AG04449 (cell line): ENCODE results near the gene RAX.
"Not testable (repeated sequence)": the region's sequence is repeated elsewhere in the genome, so short reads cannot be mapped to it uniquely, and the experiment has no call there.

ENCODE experiments used
- CTCF ChIA-PET: fragments of 350-600 bp; formaldehyde crosslinking; extraction: SDS; loops from one replicate; lab custom pipeline; 2021; ENCODE audit warnings: antibody characterized with exemption; lab: Yijun Ruan, JAX
- POLR2A ChIA-PET: fragments of 400-600, 350-600 bp; formaldehyde crosslinking; extraction: SDS; loops from one replicate; lab custom pipeline; 2020; ENCODE audit warnings: antibody characterized with exemption, inconsistent platforms; lab: Yijun Ruan, JAX
- DNase-seq: peaks from one replicate; pipeline ENCODE4 v3.0.0-alpha.2; 2010; ENCODE audit warnings: low read depth, low spot score
- H3K4me3 ChIP-seq: 2 replicates; pipeline ENCODE4 v1.5.1; 2011; ENCODE audit warnings: low read depth, mild to moderate bottlenecking, control low read depth, low read length
- TF ChIP-seq, protein P1 (sequence below): IDR thresholded peaks from one replicate; pipeline ENCODE4 v1.5.1; 2011; ENCODE audit warnings: mild to moderate bottlenecking, moderate library complexity, low read length, control low read depth, inconsistent platforms; ENCODE audit not compliant: insufficient read depth; ENCODE audit errors: missing control alignments

RAX gene

DNA sequence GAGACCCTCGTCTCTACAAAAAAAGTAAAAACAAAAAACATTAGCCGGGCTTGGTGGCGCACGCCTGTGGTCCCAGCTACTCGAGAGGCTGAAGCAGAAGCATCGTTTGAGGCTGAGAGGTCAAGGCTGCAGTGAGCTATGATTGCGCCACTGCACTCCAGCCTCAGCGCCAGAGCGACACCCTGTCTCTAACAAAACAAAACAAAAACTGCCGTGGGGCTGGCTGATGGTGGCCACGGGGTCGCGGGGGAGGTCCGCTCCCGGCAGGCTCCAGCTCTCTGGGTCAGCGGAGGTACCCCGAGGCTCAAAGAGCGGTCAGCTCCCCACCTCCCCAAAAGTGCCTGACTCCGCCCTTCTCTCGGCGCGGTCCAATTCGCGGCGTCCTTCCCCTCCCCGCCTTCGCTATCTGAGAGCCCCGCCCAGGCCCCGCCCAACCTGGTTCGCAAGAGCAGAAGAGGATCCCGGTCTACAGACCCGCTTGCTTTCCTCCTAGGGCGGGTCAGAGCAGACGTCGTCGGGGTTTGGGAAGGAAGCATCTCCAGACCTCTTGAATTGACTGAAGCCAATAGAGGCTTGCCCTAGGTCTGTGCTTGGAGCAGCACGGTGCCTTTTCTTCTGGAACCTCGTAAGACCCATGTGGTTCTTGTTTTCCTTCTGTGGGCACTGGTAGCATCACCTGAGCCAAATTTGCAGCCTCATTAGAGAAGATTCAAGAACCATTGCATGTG, 7.8 kb downstream of the RAX start:
- ChIA-PET CTCF (interaction anchor here (1.0 to 6.1 kb wide), 3 partner anchors 11 to 137 kb away, joined by 4 to 29 read pairs (median 11); no protein-coding TSS in a partner anchor), POLR2A (no interaction called here)
- DNase-seq: no peak
- TF ChIP-seq, protein P1, sequence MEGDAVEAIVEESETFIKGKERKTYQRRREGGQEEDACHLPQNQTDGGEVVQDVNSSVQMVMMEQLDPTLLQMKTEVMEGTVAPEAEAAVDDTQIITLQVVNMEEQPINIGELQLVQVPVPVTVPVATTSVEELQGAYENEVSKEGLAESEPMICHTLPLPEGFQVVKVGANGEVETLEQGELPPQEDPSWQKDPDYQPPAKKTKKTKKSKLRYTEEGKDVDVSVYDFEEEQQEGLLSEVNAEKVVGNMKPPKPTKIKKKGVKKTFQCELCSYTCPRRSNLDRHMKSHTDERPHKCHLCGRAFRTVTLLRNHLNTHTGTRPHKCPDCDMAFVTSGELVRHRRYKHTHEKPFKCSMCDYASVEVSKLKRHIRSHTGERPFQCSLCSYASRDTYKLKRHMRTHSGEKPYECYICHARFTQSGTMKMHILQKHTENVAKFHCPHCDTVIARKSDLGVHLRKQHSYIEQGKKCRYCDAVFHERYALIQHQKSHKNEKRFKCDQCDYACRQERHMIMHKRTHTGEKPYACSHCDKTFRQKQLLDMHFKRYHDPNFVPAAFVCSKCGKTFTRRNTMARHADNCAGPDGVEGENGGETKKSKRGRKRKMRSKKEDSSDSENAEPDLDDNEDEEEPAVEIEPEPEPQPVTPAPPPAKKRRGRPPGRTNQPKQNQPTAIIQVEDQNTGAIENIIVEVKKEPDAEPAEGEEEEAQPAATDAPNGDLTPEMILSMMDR: no peak
- peak overlapping the region; percentile 42 for H3K4me3 ChIP-seq

DNA sequence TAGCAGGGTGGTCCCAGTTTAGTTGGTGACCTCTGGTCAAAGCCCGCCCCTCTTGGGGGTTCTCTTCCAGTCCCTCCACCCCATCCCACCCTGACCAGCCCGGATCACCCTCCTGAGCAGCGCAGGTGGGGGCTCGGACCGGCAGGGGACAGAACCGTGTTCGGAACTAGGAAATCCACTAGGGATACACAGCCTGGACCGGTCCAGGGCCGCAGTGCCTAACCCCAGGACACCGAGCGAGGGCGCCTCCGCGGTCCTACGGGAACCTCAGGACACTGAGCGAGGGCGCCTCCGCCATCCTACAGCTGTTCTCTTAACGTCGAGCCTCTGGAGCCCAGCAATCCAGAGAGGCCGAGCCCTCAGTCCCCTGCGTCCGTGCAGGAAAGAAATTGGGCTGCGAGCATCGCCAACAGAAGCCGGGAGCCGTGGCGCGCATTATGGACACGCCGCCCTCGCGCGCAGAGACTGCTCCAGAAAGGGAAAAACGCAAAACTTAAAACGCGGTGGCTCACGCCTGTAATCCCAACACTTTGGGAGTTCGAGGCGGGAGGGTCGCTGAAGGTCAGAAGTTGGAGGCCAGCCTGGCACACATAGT, 8.5 kb downstream of the RAX start:
- DNase-seq: no peak
- TF ChIP-seq, protein P1: no peak
- ChIA-PET CTCF (interaction anchor here (1.3 to 6.1 kb wide), 5 partner anchors 7 to 432 kb away, joined by 3 to 29 read pairs (median 11); partner anchors contain the start of gene CCBE1), POLR2A (interaction anchor here (1.0 kb wide), 1 partner anchor 95 kb away, joined by 3 read pairs; no protein-coding TSS in a partner anchor)
- H3K4me3 ChIP-seq: no peak overlapping the region

DNA sequence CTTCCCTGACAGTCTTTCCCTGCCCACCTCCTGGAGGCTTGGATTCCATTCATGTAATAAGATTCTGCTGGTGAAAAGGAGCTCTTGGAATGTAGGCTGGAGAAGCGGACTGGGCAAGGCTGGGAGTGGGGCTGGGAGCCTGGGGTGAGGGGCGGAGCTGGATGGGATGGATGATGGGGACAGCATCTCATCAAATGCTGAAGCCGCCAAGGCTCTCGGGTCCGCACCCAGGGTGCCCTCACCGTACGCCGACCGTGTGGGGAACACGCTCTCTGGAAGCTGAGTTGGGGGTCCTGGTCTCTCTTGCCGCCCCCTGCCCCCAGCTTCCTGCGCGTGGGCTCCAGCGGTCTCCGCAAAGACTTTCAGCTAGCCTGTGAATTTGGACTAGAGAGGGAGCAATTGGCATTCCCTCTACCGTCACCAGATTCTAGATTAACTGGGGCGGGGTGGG, 9.1 kb downstream of the RAX start:
- DNase-seq: no peak
- no peak overlapping the region for H3K4me3 ChIP-seq
- TF ChIP-seq, protein P1: no peak
- POLR2A ChIA-PET: interaction anchor here (1.0 kb wide), 1 partner anchor 95 kb away, joined by 3 read pairs; no protein-coding TSS in a partner anchor
- CTCF ChIA-PET: interaction anchor here (1.1 to 6.1 kb wide), 6 partner anchors 8 to 433 kb away, joined by 3 to 29 read pairs (median 4); partner anchors contain the start of gene CCBE1

DNA sequence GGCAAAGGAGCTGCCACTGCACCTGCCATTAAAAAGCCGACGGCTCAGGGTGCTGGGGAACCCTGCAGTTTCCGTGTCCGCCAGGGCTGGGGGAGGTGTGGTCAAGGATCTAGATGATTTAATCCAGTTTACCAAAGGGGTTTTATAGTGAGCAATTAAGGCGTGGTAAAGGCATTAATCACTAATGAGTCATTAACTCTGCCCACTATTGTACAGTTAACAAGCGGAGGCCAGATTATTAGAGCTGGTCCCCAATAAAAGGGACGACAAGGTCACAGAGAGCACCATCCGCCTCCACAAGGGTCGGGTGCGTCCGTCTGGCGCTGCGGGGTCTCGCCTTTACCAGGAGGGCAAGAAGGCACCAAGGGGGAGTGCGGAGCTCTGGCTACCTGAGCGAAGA, 9.6 kb downstream of the RAX start:
- POLR2A ChIA-PET: interaction anchor here (1.0 kb wide), 1 partner anchor 96 kb away, joined by 3 read pairs; no protein-coding TSS in a partner anchor
- DNase-seq: no peak
- no peak overlapping the region for H3K4me3 ChIP-seq
- CTCF ChIA-PET: interaction anchor here (1.1 to 6.1 kb wide), 7 partner anchors 8 to 433 kb away, joined by 3 to 29 read pairs (median 3); partner anchors contain the start of gene CCBE1
- TF ChIP-seq, protein P1: no peak

DNA sequence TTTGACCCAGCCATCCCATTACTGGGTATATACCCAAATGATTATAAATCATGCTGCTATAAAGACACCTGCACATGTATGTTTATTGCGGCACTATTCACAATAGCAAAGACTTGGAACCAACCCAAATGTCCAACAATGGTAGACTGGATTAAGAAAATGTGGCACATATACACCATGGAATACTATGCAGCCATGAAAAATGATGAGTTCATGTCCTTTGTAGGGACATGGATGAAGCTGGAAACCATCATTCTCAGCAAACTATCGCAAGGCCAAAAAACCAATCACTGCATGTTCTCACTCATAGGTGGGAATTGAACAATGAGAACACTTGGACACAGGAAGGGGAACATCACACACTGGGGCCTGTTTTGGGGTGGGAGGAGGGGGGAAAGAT, 11.0 kb downstream of the RAX start:
- CTCF ChIA-PET: interaction anchor here (1.4 to 2.4 kb wide), 2 partner anchors 13 to 15 kb away, joined by 3 to 21 read pairs; no protein-coding TSS in a partner anchor
- POLR2A ChIA-PET, H3K4me3 ChIP-seq, DNase-seq: not testable (repeated sequence)

DNA sequence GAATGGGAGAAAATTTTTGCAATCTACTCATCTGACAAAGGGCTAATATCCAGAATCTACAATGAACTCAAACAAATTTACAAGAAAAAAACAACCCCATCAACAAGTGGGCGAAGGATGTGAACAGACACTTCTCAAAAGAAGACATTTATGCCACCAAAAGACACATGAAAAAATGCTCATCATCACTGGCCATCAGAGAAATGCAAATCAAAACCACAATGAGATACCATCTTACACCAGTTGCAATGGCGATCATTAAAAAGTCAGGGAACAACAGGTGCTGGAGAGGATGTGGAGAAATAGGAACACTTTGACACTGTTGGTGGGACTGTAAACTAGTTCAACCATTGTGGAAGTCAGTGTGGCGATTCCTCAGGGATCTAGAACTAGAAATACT, 11.4 kb downstream of the RAX start:
- DNase-seq, POLR2A ChIA-PET, H3K4me3 ChIP-seq, CTCF ChIA-PET: not testable (repeated sequence)

DNA sequence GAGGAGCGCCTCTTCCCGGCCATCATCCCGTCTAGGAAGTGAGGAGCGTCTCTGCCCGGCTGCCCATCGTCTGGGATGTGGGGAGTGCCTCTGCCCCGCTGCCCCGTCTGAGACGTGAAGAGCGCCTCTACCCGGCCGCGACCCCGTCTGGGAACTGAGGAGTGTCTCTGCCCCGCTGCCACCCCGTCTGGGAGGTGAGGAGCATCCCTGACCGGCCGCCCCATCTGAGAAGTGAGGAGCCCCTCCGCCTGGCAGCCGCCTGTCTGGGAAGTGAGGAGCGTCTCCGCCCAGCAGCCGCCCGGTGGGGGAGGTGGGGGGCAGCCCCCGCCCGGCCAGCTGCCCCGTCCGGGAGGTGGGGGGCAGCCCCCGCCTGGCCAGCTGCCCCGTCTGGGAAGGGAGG, 17.8 kb downstream of the RAX start:
- H3K4me3 ChIP-seq, DNase-seq, CTCF ChIA-PET, POLR2A ChIA-PET: not testable (repeated sequence)
